ENCODE data around the gene MYO1D.

Gene MYO1D

GRCh38 chr17:32515677-32516383 lies 361.1 kb downstream of the MYO1D start:
- no peak for DNase-seq (ENCODE audit: low read depth in 2 of 3, low spot score in 1 of 3)

- no peak for DNase-seq (ENCODE audit: low read depth in 2 of 3, low spot score in 1 of 3)
Measured at GRCh38 chr17:32514606-32515005, 362.3 kb downstream of the MYO1D start.

GRCh38 chr17:32513579-32513978 lies 363.3 kb downstream of the MYO1D start:
- DNase-seq (ENCODE audit: low read depth in 2 of 3, low spot score in 1 of 3): no peak

GRCh38 chr17:32512328-32512727 lies 364.6 kb downstream of the MYO1D start:
- DNase-seq (ENCODE audit: low read depth in 2 of 3, low spot score in 1 of 3): no peak

GRCh38 chr17:32510466-32510865 lies 366.5 kb downstream of the MYO1D start:
- DNase-seq (ENCODE audit: low read depth in 2 of 3, low spot score in 1 of 3): no peak

GRCh38 chr17:32508926-32509325 lies 368.0 kb downstream of the MYO1D start:
- no peak for DNase-seq (ENCODE audit: low read depth in 2 of 3, low spot score in 1 of 3)

- no peak for DNase-seq (ENCODE audit: low read depth in 2 of 3, low spot score in 1 of 3)
Measured at GRCh38 chr17:32504166-32504990, 372.5 kb downstream of the MYO1D start.

- DNase-seq (ENCODE audit: low read depth in 2 of 3, low spot score in 1 of 3): no peak
Measured at GRCh38 chr17:32503251-32504165, 373.4 kb downstream of the MYO1D start.

GRCh38 chr17:32502710-32503109 lies 374.2 kb downstream of the MYO1D start:
- DNase-seq (ENCODE audit: low read depth in 2 of 3, low spot score in 1 of 3): no peak

- no peak for DNase-seq (ENCODE audit: low read depth in 2 of 3, low spot score in 1 of 3)
Measured at GRCh38 chr17:32502013-32502412, 374.9 kb downstream of the MYO1D start.

- no peak for DNase-seq (ENCODE audit: low read depth in 2 of 3, low spot score in 1 of 3)
Measured at GRCh38 chr17:32498391-32498790, 378.5 kb downstream of the MYO1D start.

- no peak for DNase-seq (ENCODE audit: low read depth in 2 of 3, low spot score in 1 of 3)
Measured at GRCh38 chr17:32497431-32498205, 379.3 kb downstream of the MYO1D start.

- no peak for DNase-seq (ENCODE audit: low read depth in 2 of 3, low spot score in 1 of 3)
Measured at GRCh38 chr17:32496395-32497073, 380.4 kb downstream of the MYO1D start.

GRCh38 chr17:32495359-32496231 lies 381.3 kb downstream of the MYO1D start:
- no peak for DNase-seq (ENCODE audit: low read depth in 2 of 3, low spot score in 1 of 3)

GRCh38 chr17:32494621-32495358 lies 382.1 kb downstream of the MYO1D start:
- DNase-seq (ENCODE audit: low read depth in 2 of 3, low spot score in 1 of 3): no peak

GRCh38 chr17:32493976-32494513 lies 382.9 kb downstream of the MYO1D start:
- DNase-seq (ENCODE audit: low read depth in 2 of 3, low spot score in 1 of 3): no peak

GRCh38 chr17:32493571-32493970 lies 383.4 kb downstream of the MYO1D start:
- DNase-seq (ENCODE audit: low read depth in 2 of 3, low spot score in 1 of 3): no peak

GRCh38 chr17:32492648-32493289 lies 384.2 kb downstream of the MYO1D start:
- DNase-seq (ENCODE audit: low read depth in 2 of 3, low spot score in 1 of 3): no peak

Measured in stimulated activated CD4-positive, alpha-beta T cell treated with anti-CD3 and anti-CD28 coated beads, Interleukin-12 subunit alpha, Interleukin-12 subunit beta, amount 100 ng/mL, for 48 hours (primary cell).